Keratinocyte (primary cell): ENCODE data around the gene B4GALT4.

Experiments
- EZH2 ChIP-seq: IDR thresholded peaks from one replicate; pipeline ENCODE4 v1.6.1; 2012; ENCODE audit warnings: inconsistent platforms, mild to moderate bottlenecking, low read length, moderate library complexity
- TF ChIP-seq, protein P1 (sequence below), 3 experiments: IDR thresholded peaks in 1 of 3; conservative IDR thresholded peaks in 1 of 3; optimal IDR thresholded peaks in 1 of 3; 2 replicates in 2 of 3; 3 replicates in 1 of 3; pipeline versions ENCODE3 to v1.5.1; 2011; ENCODE audit warnings: low read length in 3 of 3, mild to moderate bottlenecking in 3 of 3, moderate library complexity in 2 of 3, control low read depth in 1 of 3, inconsistent platforms in 1 of 3; ENCODE audit not compliant: insufficient read depth in 2 of 3; ENCODE audit errors: extremely low read depth in 1 of 3

DNA sequence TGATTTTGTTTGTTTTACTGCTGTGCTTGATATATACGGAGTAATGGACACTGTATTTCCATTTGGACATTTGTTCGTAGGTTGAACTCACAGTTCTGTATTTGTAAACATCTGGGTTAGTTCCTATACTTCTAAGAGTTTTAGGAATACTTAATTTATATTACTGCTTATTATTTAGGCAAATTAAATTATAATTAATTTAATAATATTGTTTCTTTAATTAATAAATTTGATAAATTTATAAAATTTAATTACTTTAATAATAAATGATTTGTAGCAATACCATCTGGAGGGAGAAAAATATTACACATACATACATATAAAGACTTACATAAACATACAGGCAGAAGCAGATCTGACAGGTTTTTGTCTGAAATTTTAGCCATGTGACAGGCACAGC is 14.5 kb upstream of the B4GALT4 start:
- TF ChIP-seq, protein P1, sequence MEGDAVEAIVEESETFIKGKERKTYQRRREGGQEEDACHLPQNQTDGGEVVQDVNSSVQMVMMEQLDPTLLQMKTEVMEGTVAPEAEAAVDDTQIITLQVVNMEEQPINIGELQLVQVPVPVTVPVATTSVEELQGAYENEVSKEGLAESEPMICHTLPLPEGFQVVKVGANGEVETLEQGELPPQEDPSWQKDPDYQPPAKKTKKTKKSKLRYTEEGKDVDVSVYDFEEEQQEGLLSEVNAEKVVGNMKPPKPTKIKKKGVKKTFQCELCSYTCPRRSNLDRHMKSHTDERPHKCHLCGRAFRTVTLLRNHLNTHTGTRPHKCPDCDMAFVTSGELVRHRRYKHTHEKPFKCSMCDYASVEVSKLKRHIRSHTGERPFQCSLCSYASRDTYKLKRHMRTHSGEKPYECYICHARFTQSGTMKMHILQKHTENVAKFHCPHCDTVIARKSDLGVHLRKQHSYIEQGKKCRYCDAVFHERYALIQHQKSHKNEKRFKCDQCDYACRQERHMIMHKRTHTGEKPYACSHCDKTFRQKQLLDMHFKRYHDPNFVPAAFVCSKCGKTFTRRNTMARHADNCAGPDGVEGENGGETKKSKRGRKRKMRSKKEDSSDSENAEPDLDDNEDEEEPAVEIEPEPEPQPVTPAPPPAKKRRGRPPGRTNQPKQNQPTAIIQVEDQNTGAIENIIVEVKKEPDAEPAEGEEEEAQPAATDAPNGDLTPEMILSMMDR (optimal IDR thresholded peaks at IDR 0.05 in 1 of 3, IDR thresholded peaks at IDR 0.05 in 1 of 3, conservative IDR thresholded peaks at IDR 0.05 in 1 of 3; ENCODE audit: extremely low read depth in 1 of 3, insufficient read depth in 2 of 3, low read length in 3 of 3) = no peak
- no peak for TF ChIP-seq EZH2
